HG02642 (cell line): ENCODE measurements around the gene NPB.

Experiments
- ATAC-seq: cut with Tn5 transposase; IDR thresholded peaks from one replicate; pipeline ENCODE4 v1.9.1; 2021; ENCODE audit warnings: mild to moderate bottlenecking; ENCODE audit not compliant: unreplicated experiment, poor library complexity

Gene NPB

GRCh38 chr17:81923302-81924260, 21.5 kb downstream of the NPB start:
- no peak for ATAC-seq

GRCh38 chr17:81924557-81925532, 22.8 kb downstream of the NPB start:
- ATAC-seq = no peak

GRCh38 chr17:81925860-81926450, 23.9 kb downstream of the NPB start:
- ATAC-seq = no peak

GRCh38 chr17:81926451-81927151, 24.6 kb downstream of the NPB start:
- peak; percentile 30 for ATAC-seq

GRCh38 chr17:81927152-81927652, 25.2 kb downstream of the NPB start:
- ATAC-seq = peak; percentile 14

GRCh38 chr17:81927653-81928543, 25.9 kb downstream of the NPB start, which contains the start of gene MAFG:
Gene MAFG (minus strand): TSS chr17:81927735. CDS start chr17:81923185, 4,550 bp downstream.
- ATAC-seq = peak; percentile 67

GRCh38 chr17:81928544-81929252, 26.7 kb downstream of the NPB start:
- ATAC-seq = no peak

GRCh38 chr17:81929253-81930141, 27.5 kb downstream of the NPB start:
- ATAC-seq = no peak

GRCh38 chr17:81930142-81931125, 28.4 kb downstream of the NPB start:
- no peak for ATAC-seq

- no peak for ATAC-seq
These were observed 29.1 kb downstream of the NPB start for GRCh38 chr17:81931189-81931556.

- no peak for ATAC-seq
These were observed 29.7 kb downstream of the NPB start for GRCh38 chr17:81931557-81932332.

- no peak for ATAC-seq
These were observed 30.4 kb downstream of the NPB start for GRCh38 chr17:81932333-81932983.

- no peak for ATAC-seq
These were observed 31.2 kb downstream of the NPB start for GRCh38 chr17:81933178-81933699.

- no peak for ATAC-seq
These were observed 32.2 kb downstream of the NPB start for GRCh38 chr17:81934098-81934757.
